Stimulated activated CD8-positive, alpha-beta memory T cell treated with anti-CD3 and anti-CD28 coated beads, Interleukin-7, amount 100 ng/mL, for 24 hours (primary cell): ENCODE data around the gene CDCP2.

Source experiments
- DNase-seq: peaks from one replicate; pipeline ENCODE4 v3.0.0-alpha.2; 2020; ENCODE audit warnings: low read depth

The CDCP2 gene

GRCh38 chr1:54091666-54092065 is 61.1 kb downstream of the CDCP2 start:
- no peak for DNase-seq

DNA sequence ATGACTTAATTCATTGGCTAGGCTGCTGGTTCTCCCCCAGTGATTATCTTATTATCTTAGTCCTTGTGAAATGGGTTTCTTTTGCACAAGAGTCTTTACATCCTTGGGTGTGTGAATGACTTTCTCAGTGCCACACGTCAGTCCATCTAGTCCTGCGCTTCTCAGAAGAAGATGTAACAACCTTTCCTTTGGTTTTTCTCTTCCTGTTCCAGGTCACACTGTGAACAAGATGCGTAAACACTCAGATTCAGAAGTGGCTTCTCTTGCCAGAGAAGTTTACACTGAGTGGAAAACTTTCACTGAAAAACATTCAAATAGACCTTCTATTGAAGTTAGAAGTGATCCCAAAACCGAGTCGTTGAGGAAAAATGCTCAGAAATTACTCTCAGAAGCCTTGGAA is 64.4 kb downstream of the CDCP2 start:
- DNase-seq, result no peak

- DNase-seq, result no peak
These were observed 66.0 kb downstream of the CDCP2 start for GRCh38 chr1:54086754-54087153.

- DNase-seq, result no peak
These were observed 68.0 kb downstream of the CDCP2 start for GRCh38 chr1:54084794-54085193.
